GM21390 (cell line): ENCODE results near the gene CD1C.
"Not testable (repeated sequence)": the region's sequence is repeated elsewhere in the genome, so short reads cannot be mapped to it uniquely, and the experiment has no call there.

Source experiments
- ATAC-seq: cut with Tn5 transposase; IDR thresholded peaks from one replicate; pipeline ENCODE4 v1.9.1; 2021; ENCODE audit not compliant: unreplicated experiment

The CD1C gene

DNA sequence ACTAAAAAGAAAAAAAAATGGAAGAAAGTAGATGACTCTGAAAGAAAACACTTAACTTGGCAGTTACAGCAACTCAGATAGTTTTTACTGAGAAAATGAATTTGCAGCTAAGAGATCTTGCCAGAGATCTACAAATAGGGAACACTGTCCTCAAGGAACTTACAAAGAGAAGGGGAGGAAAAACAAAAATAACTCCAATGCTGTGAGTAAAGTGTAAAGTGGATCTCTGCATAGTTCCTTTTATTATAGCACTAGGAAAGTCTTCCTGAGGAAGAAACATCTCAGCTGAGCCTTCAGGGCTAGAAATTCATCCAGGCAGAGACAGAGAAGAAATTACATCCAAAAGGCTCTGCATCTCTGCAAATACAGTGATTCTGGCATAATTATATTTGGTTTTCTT is 37.8 kb downstream of the CD1C start:
- no peak for ATAC-seq

DNA sequence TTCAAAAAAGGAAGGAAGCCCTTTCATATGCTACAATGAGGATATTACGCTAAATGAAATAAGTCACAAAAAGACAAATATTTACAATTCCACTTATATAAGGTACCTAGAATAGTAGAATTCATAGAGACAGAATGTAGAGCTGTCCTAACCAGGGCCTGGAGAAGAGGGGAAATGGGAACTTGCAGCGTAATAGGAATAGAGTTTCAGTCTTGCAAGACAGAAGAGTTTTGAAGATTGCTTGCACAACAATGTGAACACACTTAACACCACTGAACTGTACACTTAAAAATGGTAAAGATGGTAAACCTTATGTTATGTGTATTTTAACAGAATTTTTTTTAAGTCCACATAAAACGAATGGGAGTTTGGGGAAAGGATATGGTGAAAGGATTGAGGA is 38.7 kb downstream of the CD1C start:
- ATAC-seq: no peak

DNA sequence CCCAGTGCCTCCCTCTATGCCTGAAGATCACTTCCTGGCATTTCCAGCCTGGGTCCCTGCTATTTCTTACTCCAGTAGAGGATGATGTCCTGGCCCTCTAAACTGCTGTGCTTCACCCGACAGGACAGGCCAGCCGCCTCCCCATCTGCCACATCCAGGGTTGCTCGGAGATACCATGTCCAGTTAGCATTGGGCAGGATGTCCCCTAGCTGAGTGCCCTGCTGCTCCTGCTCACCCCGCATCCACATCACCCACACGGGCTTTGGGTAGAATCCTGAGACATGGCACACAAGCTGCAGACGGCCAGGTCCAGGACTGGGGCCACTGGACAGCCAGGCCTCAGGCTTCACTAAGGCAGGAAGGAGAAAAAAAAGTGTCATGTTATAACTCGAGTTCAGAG is 39.6 kb downstream of the CD1C start:
- no peak for ATAC-seq

DNA sequence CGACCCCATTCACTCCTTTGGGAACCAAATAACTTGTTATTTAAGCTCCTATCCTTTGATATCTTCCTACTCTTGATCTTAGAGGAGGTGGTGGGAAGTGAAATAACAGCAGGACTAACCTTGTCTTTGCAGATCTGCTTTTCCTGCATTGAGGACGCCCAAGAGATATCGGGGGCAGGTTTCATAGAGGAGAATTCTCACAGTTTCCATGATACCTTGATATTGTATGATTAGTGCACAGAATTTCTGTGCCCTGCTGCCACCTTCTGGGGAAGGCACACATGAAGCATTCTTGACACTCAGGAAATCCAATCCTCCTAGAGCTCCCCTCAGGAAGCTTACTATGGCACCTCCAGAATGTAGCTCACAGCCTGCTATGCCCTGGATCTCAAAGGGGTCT is 40.0 kb downstream of the CD1C start:
- no peak for ATAC-seq

DNA sequence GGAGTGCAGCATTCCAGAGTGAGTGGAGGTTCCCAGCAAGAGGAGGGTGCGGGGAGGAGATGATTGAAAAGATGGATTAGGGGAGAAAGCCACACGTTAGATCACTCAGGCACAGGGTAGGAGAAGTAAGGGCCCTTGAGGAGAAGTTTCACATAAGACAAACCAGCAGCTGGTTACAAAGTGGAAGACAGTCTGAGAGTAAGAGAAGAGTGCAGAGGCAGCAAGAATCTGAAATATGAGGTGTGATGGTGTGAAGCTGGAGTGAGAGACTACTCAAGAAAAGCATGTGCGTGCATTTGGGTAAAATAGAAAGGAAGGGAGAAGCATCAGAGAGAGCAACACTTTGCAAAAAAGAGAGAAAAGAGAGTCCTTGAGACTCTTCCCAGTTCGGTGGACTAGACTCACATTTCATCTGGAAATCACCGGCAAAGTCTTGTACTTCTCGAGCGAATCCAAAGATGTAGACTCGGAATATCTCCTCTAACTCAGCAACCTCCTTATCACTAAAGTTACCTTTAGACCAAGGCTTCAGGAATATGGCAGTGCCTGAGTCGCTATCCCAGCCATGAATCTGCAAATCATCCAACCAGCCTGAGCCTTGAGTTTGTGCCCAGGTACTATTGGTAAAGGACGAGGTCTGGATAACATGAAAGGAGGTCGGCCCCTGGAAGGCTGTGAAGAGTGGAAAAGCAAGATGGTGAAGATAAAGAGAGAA is 40.8 kb downstream of the CD1C start:
- no peak for ATAC-seq

DNA sequence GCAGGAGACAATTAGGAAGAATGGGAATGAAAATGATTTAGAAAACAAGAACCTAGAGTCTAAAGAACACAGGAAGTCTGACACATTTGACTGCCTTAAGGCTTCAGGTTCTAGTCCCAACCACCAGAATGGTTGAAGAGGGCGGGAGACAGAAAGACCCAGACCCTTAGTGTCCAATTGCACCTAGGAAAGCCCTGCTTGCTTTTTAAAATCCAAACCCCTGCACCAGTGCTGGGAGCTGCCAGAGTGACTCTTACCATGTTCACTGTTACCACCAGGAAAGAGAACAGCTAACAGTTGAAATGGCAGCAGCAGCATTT is 41.3 kb downstream of the CD1C start:
- ATAC-seq: no peak

DNA sequence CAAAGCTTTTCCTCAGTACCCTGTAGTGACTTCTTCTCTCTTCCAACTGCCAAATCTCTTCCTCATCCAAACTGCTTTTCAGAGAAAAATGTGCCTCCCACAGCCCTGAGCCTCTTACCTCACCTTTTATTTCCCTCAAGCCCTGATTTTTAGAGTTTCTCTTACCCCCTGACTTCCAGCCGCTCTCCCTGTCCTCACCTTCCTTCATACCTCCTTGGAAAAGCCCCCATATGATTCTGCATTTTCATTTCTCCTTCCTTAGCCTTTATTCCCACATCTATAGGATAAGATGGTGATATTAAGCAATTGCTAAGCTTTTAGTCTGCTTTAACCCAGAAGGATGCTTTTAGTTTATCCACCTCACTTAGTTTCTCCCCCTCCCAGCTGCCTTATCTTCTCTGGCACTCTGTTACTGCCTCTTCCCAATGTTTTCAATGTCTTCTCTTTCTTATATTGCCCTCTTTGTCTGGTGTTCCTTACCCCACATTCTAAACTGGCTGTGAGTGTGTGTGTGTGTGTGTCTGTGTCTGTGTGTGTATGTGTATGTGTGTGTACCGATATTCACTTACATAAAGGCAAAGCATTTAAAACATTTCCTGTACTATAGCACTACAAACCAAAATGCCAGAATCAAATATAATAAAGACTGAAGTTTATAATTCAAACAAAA is 41.9 kb downstream of the CD1C start, which contains the start of gene CD1B:
Gene CD1B, minus strand, starts transcription at position 51 of the 670 bp plus-strand sequence. CDS start 108 bp downstream, outside the sequence.
- ATAC-seq: no peak

DNA sequence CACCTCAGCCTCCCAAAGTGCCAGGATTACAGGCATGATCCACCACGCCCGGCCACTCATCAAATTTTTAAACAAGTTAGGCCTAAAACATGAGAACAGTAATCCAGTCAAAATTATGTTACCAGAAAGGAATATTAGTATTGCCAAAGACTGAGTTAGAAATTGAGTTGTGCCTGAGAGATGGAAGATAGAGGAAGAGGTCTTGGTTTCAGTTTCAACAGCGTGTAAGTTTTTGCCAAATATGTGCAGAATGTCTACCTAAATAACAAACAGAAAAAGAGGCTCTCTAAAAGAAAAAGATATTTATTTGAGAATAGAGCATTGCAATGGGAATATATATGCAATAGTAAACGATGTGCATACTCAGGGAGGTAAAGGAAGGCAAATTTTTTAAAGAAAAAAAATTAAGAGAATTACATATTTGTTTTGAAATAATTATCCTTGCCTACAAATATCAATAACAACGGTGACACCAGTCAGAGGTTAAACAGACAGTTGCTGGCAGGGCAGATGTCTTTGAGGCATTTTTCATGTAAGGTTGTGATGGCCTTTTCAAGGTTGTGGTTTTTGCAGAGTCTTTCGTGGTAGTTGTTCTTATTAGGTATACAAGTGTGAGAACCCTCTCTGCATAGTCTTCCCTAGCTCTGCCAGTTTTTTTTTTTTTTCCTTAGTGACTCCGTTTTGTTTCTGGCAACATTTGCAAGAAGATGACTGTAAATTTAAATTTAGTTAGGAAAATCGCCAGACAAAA is 43.9 kb downstream of the CD1C start:
- no peak for ATAC-seq

DNA sequence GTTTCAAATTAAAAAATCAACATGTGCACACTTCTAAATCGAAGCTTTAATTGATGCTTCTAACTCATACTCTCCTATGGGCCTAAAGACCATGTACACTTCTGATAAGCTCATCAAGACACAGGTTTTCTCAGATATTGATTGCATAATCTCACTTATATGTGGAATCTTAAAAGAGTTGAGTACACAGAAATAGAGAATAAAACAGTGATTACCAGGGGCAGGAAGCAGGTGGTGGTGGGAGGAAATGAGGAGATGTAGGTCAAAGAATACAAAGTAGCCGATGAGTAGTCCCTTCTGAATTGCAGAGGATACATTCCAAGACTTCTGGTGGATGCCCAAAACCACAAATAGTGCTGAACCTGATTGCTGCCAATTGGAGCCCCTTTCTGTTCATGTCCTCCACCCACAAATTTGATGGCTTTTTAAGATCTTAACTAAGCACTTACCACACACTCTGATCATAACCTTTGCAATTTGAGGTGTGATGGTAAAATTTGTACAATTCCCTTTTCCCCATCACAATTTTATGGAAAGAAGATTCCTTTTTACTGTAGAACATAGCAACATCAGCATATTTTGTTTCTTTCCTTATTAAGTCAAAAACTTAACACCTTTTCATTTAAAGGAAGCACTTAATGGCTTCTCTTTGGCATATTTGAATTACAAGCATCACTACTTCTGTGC is 44.9 kb downstream of the CD1C start:
- no peak for ATAC-seq

DNA sequence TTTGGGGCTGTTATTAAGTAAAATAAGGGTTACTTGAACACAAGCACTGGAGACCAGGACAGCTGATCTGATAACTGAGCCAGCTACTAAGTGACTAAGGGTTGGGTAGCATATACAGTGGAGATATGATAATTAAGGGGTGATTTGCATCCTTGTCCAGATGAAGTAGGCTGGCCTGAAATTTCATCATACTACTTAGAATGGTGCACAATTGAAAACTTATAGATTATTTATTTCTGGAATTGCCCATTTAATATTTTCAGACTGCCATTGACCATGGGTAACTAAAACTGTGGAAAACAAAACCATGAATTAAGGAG is 45.5 kb downstream of the CD1C start:
- no peak for ATAC-seq

DNA sequence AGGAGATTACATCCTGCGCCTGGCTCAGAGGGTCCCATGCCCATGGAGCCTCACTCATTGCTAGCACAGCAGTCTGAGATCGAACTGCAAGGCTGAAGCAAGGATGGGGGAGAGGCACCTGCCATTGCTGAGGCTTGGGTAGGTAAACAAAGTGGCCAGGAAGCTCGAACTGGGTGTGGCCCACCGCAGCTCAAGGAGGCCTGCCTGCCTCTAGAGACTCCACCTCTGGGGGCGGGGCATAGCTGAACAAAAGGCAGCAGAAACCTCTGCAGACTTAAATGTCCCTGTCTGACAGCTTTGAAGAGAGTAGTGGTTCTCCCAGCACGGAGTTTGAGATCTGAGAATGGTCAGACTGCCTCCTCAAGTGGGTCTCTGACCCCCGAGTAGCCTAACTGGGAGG is 46.7 kb downstream of the CD1C start:
- ATAC-seq: not testable (repeated sequence)
